ENCODE data around the gene ANXA2R. TPM values are rescaled to one million over a fixed set of nuclear protein-coding genes. Genes with fewer than 3 reads are reported as not detected.

The ANXA2R gene
- total and polyA plus RNA-seq, 2 of the 13 experiments (the other 11 are each of a cell fraction or from before 2014, with no cell fraction given): 0.95 to 1.3 TPM

- TF ChIP-seq CEBPZ (IDR thresholded peaks at IDR 0.05; ENCODE audit: low read length): no peak
Observed at GRCh38 chr5:43046474-43046873, 6.4 kb upstream of the ANXA2R start (continued).

- no peak overlapping the region for H2AFZ ChIP-seq (ENCODE audit: low read length)
- no peak overlapping the region for H3K4me3 ChIP-seq (replicated peaks in 1 of 3; ENCODE audit: insufficient read depth in 1 of 3, low read depth in 2 of 3, low read length in 3 of 3)
- in situ Hi-C loops (cut with HindIII; ENCODE audit: extremely low pct_ligation_motif_present, low pct_unique_long_range_greater_than_20kb) (no loop called here), intact Hi-C loops (cut with micrococcal nuclease; ENCODE audit: unreplicated experiment) (no loop called here)
- BruUV-seq (replicated peaks): no TSS peak
- no peak overlapping the region for H3K4me2 ChIP-seq (ENCODE audit: low read depth, low read length)
- POLR2A ChIA-PET: no interaction called here
- H3K27me3 ChIP-seq (ENCODE audit: control insufficient read depth in 1 of 2, insufficient read depth in 2 of 2, low read length in 2 of 2): no peaks in the 10 kb centered on the region; a peak in 1 of 5 replicates
- ATAC-seq (no peak), DNase-seq (ENCODE audit: low spot score) (no peak), FAIRE-seq (no peak)
- H3K4me1 ChIP-seq (ENCODE audit: insufficient read depth, low read length): peaks cover 14% of the 10 kb centered on the region
- H3K9me3 ChIP-seq (ENCODE audit: low read length): no peaks in the 10 kb centered on the region
- H3K9ac ChIP-seq (ENCODE audit: insufficient read depth, low read depth, low read length): no peak overlapping the region
- no peaks in the 10 kb centered on the region for H4K20me1 ChIP-seq (ENCODE audit: insufficient read depth, low read length)
- H3K36me3 ChIP-seq (replicated peaks in 1 of 2; ENCODE audit: control insufficient read depth in 1 of 2, insufficient read depth in 2 of 2, low read length in 2 of 2): no peaks in the 10 kb centered on the region
- CTCF ChIA-PET (ENCODE audit: low intra/inter-chr PET ratio, low total read pairs): no interaction called here
- H3K27ac ChIP-seq (ENCODE audit: extremely low read length, insufficient read depth, low read length): no peak overlapping the region
- WGBS (ENCODE audit: low lambda C conversion rate): 95% methylated on average over 4 of the region's 4 CpGs
- H3K79me2 ChIP-seq (ENCODE audit: insufficient read depth, low read length): no peaks in the 10 kb centered on the region
- TF ChIP-seq ZNF33A (CRISPR knock-in tag; IDR thresholded peaks at IDR 0.05; ENCODE audit: borderline replicate concordance): no peak
- TF ChIP-seq ZMYM3 (CRISPR knock-in tag; IDR thresholded peaks at IDR 0.05): no peak
- no peak for TF ChIP-seq ZNF292 (CRISPR knock-in tag; IDR thresholded peaks at IDR 0.05; ENCODE audit: borderline replicate concordance, low read depth)
- TF ChIP-seq DNMT1 (CRISPR knock-in tag; IDR thresholded peaks at IDR 0.05): no peak
- no peak for TF ChIP-seq ZNF770 (CRISPR knock-in tag; IDR thresholded peaks at IDR 0.05)
- TF ChIP-seq RERE (CRISPR knock-in tag; IDR thresholded peaks at IDR 0.05; ENCODE audit: low read depth): no peak
- TF ChIP-seq ATF3 (CRISPR knock-in tag; IDR thresholded peaks at IDR 0.05): no peak
- no peak for TF ChIP-seq KDM2A (CRISPR knock-in tag; IDR thresholded peaks at IDR 0.05; ENCODE audit: borderline replicate concordance, low read depth)
- no peak for TF ChIP-seq NCOA5 (CRISPR knock-in tag; IDR thresholded peaks at IDR 0.05)
- TF ChIP-seq HMG20B (CRISPR knock-in tag; conservative IDR thresholded peaks at IDR 0.05): no peak
Observed at GRCh38 chr5:43045236-43045635, 5.1 kb upstream of the ANXA2R start.
